ENCODE data around the gene C3orf20.
"Not testable (repeated sequence)": the region's sequence is repeated elsewhere in the genome, so short reads cannot be mapped to it uniquely, and the experiment has no call there.

The C3orf20 gene

GRCh38 chr3:14802381-14802731 lies 127.4 kb downstream of the C3orf20 start:
- no peak for DNase-seq

DNA sequence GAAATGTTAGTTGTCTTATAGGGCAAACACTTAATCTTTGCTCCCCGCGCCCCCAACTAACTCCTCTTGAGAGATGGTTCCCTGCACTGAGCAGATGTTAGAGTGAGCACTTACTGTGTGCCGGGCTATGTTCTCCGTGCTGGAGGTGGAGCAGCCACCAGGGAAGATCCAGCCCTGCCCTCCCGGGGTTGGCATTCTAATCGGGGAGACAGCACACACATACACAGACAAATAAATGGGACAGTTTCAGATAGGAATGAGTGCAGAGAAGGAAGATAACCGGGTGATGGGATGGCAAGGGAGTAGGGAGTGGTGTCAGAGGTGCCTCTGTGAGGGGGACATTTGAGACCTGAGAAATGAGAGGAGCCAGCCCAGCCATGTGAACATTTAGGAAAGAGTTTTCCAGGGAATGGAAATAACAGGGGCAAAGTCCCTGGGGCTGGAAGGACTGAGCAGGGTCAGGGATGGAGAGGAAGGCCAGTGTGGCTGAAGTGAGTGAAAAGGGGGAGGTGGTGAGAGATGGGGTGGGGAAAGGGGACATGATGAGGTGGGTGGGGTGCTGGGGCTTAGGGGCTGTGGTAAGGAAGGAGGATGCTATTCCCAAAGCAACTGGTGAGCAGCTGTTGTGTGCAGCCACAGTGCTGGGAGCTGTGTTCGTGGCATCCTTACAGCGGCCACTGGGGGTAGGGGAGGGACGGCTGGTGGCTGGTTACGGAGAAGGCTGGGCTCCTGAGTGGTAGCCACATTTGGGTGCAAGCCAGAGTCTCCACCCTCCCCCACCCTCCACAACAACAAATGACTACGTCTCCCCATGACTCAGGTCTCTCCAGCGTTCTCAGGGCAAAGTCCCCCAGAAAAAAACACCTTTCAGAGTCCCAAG lies 128.4 kb downstream of the C3orf20 start:
- DNase-seq: no peak

- no peak for DNase-seq
Measured at GRCh38 chr3:14803981-14804834, 129.3 kb downstream of the C3orf20 start.

GRCh38 chr3:14804835-14805780 lies 130.2 kb downstream of the C3orf20 start:
- DNase-seq: no peak

- DNase-seq: no peak
Measured at GRCh38 chr3:14805961-14806537, 131.1 kb downstream of the C3orf20 start.

DNA sequence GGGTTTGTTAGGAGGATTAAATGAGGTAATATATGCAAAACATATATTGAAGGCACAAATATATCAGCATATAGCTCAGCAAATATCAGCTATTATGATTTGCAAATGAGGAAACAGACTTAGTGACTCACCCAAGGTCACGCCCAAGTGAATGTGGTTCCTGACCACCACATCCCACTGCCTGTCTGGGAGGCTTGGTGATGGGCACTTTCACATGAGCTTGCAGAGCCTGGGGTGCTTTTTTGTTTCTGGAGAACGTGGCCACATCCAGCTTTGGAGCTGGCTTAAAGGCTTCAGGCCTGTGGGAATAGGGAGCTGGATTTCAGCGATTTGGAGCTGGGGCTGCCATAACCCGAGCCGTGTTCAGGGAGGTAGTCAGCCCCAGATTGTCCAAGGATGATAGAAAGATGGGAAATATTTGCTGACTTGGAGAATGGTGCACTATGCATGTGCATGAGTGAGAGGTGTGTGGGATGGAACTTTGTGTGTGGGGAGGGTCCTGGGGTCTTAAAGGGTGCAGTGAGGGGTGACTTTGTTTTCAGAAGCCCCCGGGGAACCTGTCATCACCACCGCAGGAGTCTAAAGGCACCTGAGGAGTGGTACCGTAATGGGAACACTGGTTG lies 131.8 kb downstream of the C3orf20 start:
- peak; percentile 53 to 65 for DNase-seq

- DNase-seq: no peak
Measured at GRCh38 chr3:14808025-14808424, 133.1 kb downstream of the C3orf20 start.

DNA sequence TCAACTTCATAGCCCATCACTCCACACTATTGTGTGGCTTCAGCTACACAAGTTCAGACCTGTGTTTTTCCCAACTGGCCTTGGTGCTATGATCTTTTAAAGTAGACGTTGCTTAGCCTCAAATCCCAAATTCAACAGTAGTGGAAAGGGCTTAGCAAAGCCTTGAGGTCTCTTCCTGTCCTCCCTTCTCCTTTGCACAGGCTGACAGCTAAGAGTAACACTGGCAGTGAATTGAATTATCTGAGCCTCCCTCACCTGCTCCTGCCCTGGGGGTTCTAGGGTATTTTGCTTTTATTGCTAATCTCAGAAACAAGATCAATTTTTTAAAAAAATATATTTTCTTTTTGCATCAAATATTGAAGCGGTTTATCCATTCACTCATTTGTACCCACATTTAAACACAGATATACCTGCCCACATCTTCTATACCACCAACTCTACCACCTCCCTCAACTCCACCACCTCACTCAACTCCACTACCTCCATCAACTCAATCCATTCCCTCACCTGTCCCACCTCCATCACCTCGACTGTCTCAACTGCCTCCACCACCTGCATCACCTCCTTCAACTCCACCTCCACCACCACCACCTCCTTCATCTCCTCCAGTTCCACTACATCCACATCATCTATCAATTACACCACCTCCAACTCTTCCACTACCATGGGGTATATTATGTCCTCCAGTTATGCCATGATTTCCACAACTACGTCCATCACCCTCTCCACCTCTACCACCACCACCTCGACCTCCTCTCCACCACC lies 133.7 kb downstream of the C3orf20 start:
- no peak for DNase-seq

DNA sequence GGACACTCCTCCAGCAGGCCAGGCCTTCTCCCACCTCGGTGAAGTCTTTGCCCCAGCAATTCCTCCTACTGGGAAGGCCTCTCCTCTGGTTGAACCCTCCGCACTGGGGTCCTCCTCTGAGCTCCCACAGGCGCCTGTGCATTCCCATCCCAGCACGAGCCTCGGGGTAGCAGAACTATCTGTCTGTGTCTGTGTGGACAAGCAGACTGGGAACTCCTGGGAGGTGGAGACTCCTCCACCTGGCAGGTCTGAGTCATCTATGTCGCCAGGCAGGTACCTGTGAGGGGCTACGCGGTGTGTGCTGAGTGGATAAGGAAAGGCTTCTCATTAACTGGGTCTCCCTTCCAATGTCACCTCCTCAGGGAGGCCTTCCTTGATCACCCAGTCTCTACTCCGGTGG lies 134.7 kb downstream of the C3orf20 start:
- not testable (repeated sequence) for DNase-seq

DNA sequence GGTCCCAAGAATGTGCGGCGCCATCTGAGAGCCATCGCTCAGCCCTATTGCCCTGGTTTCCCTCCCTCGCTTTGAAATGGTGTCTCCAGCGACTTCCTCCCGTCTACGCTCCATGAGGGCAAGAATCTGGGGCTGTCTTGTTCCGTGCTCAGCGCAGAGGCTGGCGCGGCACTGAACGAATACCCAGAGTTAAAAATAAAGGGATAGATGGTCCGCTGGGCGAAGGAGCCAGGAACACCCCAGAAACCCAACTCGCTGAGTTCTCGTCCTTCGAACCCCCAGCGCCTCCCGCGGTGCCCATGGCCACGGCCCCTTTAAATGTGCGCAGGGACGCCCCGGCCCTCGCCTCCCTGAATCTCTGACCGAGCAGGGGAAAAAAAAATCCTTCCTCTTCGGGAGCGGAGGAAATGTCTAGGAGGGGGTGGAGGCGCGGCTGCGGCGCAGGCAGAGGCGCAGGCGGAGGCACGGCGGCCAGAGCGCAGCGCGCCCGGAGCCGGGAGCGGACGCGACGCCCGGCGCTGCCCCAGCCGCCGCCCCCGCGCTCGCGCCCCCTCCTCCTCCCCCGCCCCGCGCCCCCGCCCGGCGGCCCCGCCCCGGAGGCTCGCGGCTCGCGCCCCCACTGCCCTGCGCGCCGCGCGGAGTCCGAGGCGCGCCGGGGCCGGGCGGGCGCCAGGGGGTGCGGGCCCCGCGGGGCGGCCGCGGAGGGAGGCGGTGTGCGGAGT lies 135.3 kb downstream of the C3orf20 start:
- peak in 1 of 2 experiments; percentile 65 for DNase-seq

GRCh38 chr3:14810801-14811661 lies 136.1 kb downstream of the C3orf20 start:
- DNase-seq: no peak

GRCh38 chr3:14811684-14812083 lies 136.7 kb downstream of the C3orf20 start:
- no peak for DNase-seq

- DNase-seq: no peak
Measured at GRCh38 chr3:14812196-14812790, 137.4 kb downstream of the C3orf20 start.

GRCh38 chr3:14814411-14814871 lies 139.5 kb downstream of the C3orf20 start:
- no peak for DNase-seq

GRCh38 chr3:14816359-14816758 lies 141.4 kb downstream of the C3orf20 start:
- no peak for DNase-seq

DNA sequence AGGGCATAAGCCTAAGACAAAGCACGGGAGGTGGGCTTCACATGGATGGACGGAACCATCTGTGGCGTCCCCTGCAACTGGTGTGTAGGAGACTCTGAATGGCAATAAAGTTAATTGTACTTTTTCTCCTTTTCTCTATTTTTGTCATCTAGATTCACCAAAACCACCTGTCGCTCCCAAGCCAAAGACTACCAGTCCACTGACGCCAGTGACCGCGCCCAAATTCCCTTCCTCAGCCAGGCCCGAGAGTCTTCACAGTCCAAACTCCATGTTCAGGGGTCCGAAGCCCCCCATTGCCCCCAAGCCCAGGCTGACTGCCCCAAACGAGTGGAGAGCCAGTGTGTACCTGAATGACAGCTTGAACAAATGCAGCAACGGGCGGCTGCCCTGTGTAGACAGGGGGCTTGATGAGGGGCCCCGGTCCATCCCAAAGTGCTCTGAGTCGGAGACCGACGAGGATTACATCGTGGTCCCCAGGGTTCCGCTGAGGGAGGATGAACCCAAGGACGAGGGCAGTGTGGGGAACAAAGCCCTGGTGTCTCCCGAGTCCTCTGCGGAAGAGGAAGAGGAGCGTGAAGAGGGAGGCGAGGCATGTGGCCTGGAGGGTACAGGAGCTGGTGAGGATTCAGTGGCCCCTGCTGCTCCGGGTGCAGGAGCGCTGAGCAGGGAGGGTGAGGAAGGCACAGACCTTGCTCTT lies 144.0 kb downstream of the C3orf20 start, which contains the start of gene FGD5:
FGD5 (plus strand) TSS at position 159 of the 697 bp plus-strand sequence; CDS start at position 269, 110 bp downstream.
- no peak for DNase-seq

DNA sequence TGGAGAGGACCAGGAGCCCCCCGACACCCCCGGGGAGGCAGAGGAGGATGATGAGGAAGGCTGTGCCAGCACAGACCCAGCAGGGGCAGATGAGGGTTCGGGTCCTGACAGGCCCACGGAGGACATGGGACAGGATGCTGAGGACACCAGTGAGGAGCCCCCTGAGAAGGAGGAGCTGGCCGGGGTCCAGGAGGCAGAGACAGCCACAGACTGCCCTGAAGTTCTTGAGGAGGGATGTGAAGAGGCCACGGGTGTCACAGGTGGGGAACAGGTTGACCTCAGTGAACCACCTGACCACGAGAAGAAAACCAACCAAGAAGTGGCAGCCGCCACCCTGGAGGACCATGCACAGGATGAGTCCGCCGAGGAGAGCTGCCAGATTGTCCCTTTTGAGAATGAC lies 144.7 kb downstream of the C3orf20 start:
- no peak for DNase-seq

- no peak for DNase-seq
Measured at GRCh38 chr3:14820156-14820555, 145.2 kb downstream of the C3orf20 start.

Measured in NCI-H526 (cell line).